GDM1 (cell line): ENCODE measurements around the gene MMP10.

Experiments used
- DNase-seq: peaks from one replicate; lab custom pipeline; 2025; lab: John Stamatoyannopoulos, UW

The MMP10 gene

DNA sequence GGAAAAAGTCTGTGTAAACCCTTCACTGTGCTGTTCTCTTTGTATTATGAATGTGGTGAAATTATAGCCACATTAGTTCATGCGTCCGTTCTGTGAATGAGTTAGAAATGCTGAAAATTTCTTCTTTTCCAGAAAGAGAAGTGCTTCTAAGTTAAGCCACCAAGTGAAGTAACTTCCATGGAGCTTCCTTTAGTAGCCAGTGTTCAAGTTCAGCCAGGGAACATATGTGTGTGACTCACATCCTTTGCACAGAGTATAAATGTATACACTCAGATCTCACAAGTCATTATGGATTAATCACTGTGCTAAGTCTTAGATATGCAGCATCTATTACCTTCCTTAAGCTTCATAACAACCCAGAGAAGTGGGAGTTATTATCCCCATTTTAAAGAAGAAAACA lies 52.5 kb downstream of the MMP10 start:
- DNase-seq: no peak

DNA sequence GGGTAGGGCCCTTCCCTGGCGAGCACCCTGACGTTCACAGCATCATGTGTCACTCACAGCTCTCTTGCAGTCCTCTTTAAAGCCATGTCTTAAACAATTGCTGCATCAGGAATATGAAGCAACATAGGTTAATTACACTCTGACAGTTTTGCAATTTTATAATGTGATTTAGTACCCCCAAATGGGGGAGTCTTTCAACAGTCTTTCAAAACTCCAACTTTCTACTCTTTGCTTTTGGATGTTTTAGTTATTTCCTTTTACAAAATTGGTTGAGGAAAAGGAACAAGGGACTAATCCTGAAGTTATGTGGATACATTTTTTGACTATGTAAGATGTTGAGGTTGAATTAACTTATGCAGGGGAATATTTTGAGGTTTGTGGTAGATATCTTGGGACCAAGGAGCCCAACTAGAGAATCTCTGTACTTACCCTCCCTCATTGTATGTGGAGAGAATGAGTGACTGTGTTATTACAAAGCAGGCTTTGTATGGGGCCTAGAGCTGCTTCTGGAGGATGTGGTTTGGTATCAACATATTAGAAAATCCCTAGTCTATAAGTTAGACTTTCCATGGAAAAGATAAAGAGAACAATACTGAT lies 55.4 kb downstream of the MMP10 start, which contains the start of gene MMP8:
Gene MMP8, minus strand, starts transcription at position 51 of the 597 bp plus-strand sequence. CDS start 99 bp downstream, outside the sequence.
- DNase-seq: no peak

DNA sequence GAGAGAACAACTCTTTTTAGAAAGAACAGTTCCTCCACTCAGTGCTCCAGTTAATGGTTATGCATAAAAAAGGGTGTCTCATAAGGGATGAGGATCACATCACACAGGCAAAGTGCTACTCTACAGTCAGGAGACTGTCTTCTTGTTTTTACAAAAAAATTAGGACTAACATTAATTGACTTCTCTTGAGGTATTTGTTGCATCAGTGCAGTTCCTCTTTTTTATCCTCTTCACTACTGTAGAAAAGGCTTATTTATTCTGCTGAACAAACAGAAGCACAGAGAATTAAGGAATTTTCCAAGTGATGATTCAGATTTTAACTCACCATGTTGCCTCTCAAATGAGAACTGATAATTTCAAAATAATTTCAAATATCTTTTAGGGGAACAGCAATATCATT lies 57.6 kb downstream of the MMP10 start:
- DNase-seq: no peak
